HUDEP-2 (cell line): Measurements from ENCODE around the gene FKBP15.
"Not testable (repeated sequence)": the region's sequence is repeated elsewhere in the genome, so short reads cannot be mapped to it uniquely, and the experiment has no call there.

Source experiments
- DNase-seq, 76 experiments: peaks; one replicate each; lab custom pipeline; 2025; ENCODE audit not compliant: unreplicated experiment in 76 of 76; lab: John Stamatoyannopoulos, UW

The FKBP15 gene

GRCh38 chr9:113150670-113151611 is 70.1 kb downstream of the FKBP15 start, which contains the start of gene SLC31A2:
TSS of gene SLC31A2 (plus strand) at chr9:113151007. CDS start at chr9:113151075, 68 bp downstream.
- DNase-seq: peak in 69 of 76 experiments; percentile 12 to 82 (median 59)

GRCh38 chr9:113149561-113149960 is 71.5 kb downstream of the FKBP15 start:
- DNase-seq: not testable (repeated sequence)

- DNase-seq: no peak
Observed at GRCh38 chr9:113148781-113149510, 72.1 kb downstream of the FKBP15 start.

GRCh38 chr9:113148372-113148705 is 72.7 kb downstream of the FKBP15 start:
- DNase-seq: no peak

GRCh38 chr9:113143432-113144227 is 77.4 kb downstream of the FKBP15 start:
- DNase-seq: no peak

GRCh38 chr9:113140896-113141295 is 80.2 kb downstream of the FKBP15 start:
- not testable (repeated sequence) for DNase-seq

- DNase-seq: no peak
Observed at GRCh38 chr9:113139953-113140352, 81.1 kb downstream of the FKBP15 start.

GRCh38 chr9:113139225-113139829 is 81.8 kb downstream of the FKBP15 start:
- no peak for DNase-seq

- no peak for DNase-seq
Observed at GRCh38 chr9:113138760-113139159, 82.3 kb downstream of the FKBP15 start.

- no peak for DNase-seq
Observed at GRCh38 chr9:113137196-113138168, 83.6 kb downstream of the FKBP15 start.

- DNase-seq: peak in 6 of 76 experiments; percentile 5 to 30 (median 8)
Observed at GRCh38 chr9:113131689-113132151, 89.4 kb downstream of the FKBP15 start.

- DNase-seq: no peak
Observed at GRCh38 chr9:113129884-113130283, 91.2 kb downstream of the FKBP15 start.

GRCh38 chr9:113129466-113129865 is 91.6 kb downstream of the FKBP15 start:
- no peak for DNase-seq

GRCh38 chr9:113125386-113126035 is 95.6 kb downstream of the FKBP15 start:
- DNase-seq: no peak

- not testable (repeated sequence) for DNase-seq
Observed at GRCh38 chr9:113118829-113119228, 102.2 kb downstream of the FKBP15 start.
